ENCODE data around the gene EYS.
"Not testable (repeated sequence)": the region's sequence is repeated elsewhere in the genome, so short reads cannot be mapped to it uniquely, and the experiment has no call there.

Gene EYS

DNA sequence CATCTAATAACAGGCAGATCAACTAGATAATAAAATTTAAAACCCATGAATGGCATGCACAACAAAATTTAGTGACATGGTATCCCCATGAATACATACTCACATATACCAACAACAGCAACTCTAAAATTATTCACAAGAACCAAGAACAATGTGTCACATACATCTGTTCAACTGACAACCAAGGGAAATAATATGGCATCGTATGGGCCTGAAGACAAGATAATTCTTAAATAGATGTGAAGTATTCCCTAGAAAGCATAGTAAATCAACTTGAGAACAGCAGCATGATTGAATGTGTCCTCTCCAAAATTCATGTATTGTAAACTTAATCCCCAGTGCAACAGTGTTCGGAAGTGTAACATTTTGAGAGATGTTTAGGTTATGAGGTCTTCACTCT is 635.5 kb downstream of the EYS start:
- DNase-seq, result no peak

DNA sequence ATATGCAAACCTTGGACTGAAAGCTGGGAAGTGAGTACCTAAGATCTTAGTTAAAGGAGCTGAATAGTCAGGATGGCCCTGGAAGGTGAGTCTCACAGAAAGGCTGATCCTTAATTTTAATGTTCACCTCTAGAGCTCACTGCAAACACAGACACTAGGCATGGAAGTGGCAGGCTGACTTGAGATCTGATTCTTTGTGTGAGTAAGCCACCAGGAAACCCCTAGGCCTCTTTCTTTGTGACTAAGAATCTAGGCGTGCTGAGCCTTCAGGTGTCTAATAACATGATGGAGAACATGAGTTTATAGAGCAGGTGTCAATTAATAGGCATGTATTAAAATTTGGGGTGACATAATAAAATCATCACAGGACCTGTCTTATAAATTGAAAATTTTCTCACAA is 642.2 kb downstream of the EYS start:
- peak in 1 of 2 experiments; percentile 18 for DNase-seq

DNA sequence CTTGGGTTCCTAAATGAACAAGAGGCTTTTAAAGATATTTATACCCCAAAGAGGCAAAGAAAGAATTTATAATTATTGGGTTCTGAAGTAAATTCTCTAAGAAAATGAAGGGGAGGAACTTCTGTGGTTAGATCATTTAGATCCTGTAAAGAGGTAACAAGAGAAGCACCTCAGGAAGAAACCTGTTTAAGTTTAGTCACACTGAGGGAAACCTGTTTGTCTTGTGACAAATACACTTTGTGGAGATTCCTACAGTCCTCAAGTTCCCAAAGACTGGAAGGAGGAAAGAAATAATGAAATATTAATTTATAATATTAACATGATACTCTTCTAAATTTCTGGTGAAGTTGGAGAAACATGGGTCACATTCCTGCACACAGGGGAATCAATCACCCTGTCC is 647.5 kb downstream of the EYS start:
- DNase-seq, result no peak

DNA sequence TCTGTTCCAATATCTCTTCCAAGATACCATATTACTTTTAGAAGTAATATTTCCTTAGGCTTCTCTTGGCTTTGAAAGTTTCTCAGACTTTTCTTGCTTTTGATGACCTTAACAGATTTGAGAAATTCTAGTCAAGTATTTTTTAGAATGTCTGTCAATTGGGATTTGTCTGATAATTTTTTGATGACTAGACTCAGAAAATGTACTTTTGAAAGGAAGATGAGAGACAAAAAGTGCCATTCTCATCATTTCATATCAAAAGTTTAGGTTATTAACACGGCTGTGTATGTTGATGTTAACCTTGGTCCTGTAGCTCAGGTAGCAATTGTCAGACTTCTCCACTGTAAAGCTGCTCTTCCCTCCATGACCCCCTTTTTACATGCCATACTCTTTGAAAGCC is 651.5 kb downstream of the EYS start:
- DNase-seq, result no peak

DNA sequence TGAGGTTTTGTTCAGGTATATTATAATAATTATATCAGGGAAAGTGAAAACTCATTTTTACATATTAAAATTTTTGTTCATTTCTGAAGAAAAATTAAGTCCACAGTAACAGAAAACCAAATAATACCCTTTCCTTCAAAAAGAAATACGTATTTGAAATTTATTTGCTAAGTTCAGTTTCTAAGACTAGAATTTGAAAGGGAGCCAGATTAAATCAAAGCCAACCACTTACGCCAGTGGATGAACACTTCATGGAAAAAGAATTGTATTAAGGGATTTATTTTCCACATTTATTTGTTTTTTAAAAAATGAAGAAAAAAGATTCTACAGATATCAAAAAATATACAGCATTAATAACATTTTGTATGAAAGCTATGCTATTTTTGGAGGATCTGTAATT is 654.4 kb downstream of the EYS start:
- no peak for DNase-seq

DNA sequence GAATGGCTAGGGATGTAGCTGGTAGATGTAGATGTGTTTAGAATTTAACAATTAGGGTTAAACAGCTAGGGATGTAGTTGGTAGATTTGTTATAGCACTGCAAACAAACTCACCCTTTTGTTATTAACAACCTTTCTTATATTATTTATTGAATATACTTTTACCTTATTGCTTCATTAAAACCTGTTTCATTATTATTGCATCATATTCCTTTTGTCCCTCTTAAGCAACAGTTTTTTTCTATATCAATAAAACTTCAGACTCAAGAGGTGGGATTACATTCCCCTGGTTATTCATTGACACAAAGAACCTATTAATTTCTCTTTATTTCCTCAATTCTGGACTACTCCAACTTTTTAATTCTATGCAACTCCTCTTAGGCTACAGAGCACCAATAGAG is 661.2 kb downstream of the EYS start:
- DNase-seq, result no peak

DNA sequence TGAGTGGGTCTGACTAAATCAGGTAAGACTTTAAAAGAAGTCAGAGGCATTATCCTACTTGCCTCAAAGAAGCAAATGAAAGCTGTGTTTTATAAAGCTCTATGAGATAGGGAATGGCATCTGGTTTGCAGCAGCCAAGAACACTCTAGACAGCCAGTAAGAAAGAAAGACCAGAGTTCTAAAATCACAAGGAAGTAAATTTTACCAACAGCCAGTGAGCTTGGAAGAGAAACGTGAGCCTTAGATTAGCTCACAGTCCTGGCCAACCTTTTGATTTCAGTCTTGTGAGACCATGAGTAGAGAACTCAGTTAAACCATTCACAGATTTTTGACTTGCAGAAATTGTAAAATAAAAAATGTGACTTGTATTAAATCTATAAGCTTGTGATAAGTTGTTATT is 693.0 kb downstream of the EYS start:
- DNase-seq, result no peak

DNA sequence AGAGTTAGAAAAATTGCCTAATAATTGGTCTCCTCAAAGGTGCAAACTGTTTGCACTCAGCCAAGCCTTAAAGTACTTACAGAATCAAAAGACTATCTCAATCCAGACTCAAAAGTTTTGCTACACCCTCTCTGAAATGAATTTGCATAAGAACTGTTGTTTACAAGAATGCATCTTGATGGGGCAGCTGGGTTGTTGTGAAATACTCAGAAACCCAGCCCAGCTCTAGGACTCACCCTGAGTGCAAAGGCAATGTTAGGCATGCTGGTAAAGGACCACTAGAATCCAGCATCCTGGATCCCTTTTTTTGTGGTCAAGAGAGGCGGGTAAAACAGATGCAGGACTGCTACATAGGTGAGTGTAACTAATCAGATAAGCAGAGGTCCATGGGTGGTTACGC is 700.2 kb downstream of the EYS start:
- DNase-seq, result no peak

DNA sequence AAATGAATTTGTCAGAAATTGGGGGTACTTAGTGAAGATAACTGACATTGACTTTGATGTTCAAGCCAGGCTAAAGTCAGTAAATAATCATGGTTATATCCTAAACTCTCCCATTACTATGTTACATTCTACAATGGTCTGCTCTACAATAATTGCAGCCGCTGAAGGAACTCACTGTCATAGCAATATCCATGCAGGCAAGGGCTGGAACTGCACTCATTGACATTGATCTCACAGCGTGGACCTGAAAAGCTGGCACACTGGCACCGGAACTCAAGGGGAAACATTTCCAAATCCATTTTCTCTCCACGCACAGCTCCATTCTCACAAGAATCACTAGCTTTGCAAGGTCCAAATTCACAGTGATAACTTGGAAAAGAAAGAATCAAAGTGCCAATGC is 702.7 kb downstream of the EYS start:
- no peak for DNase-seq

DNA sequence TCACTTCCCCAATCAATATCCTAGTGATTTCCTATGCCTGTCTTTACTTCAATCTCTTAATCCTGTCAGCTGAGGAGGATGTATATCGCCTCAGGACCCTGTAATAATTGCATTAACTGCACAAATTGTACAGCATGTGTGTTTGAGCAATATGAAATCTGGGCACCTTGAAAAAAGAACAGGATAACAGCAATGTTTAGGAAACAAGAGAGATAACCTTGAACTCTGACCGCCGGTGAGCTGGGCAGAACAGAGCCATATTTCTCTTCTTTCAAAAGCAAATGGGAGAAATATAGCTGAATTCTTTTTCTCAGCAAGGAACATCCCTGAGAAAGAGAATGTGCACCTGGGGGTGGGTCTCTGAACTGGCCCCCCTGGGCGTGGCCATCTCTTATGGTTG is 704.1 kb downstream of the EYS start:
- not testable (repeated sequence) for DNase-seq

DNA sequence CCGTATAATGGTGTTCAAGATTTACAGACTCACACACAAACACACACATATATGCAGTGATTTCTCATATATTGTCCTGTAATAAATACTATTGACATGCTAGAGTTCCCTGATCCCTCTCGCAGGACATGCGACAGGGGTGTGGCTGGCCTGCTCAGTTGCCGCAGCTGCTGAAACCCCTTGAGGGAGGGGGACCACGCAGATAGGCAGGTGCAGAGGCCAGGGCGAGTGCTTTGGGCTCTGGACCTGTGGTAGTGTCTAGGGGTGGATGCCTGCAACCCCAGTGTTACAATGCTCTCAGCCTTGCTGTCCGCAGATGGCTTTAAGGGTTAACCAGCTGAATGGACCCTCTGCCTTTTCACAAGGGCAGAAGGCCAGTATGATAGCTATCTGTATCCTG is 706.2 kb downstream of the EYS start:
- DNase-seq, result no peak

DNA sequence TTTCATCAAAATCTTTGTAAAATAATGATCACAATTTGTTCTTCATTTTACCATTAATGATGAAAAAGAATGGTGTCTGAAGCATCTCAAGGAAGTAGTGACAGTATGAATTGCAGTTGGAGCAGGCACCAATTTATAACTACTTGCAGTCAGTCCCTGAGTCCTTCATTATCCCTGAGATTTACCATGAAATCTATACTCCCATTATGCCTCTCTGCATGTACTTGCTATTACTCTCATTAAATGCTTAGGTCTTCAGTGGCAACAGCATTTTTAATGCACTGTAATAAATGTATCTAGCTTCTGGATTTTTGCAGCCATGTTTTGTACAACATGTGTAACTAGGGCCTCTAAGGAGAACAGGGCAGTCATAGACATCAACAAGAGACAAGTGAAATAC is 708.8 kb downstream of the EYS start:
- peak in 1 of 2 experiments; percentile 49 for DNase-seq

DNA sequence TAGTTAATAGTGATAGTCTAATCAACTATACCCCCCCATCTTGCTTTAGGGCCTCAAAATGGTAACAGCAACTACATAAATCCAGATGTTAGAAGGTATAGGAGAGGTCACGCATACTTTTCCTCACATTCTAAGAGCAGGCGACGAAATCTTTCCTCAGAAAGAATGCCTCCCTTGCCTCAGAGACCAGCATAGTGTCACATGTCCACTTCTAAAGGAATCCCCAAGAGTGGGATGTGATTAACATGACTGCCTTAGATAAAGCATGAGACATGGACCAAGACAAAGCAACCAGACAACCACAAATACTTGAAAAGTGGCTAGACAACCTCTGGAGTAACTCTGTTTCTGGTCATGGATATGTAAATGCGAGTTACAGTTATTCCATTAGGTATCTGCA is 710.7 kb downstream of the EYS start:
- DNase-seq, result no peak

DNA sequence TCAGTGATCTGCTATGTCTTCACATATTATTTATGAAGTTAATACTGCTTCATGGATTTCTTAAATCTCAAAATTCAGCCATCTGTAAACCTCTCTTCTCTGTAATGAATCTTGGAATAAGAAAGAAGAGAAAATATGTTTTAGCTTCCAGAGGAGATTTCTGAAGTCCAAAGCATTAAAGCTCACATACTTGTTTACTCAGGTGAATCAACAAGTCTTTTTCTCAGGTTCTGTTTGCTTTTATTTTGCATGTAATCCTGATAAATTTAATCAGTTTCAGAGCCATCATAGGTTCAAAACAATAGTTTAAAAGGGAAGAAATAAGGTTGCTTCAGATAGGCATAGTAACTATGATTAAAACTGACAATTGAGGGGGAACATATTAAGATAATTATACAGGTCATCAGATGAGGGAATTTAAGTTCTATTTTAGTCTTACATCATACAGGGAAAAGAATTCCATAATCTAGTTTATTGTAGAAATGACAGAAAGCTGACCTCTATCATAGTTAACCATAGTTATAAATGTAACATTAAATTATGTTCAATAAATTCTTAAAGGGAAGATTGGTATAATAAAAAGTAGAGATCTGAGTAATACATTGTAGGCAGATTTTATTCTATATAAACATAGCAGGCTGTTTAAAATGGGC is 716.2 kb downstream of the EYS start:
- DNase-seq, result peak in 1 of 2 experiments; percentile 20

DNA sequence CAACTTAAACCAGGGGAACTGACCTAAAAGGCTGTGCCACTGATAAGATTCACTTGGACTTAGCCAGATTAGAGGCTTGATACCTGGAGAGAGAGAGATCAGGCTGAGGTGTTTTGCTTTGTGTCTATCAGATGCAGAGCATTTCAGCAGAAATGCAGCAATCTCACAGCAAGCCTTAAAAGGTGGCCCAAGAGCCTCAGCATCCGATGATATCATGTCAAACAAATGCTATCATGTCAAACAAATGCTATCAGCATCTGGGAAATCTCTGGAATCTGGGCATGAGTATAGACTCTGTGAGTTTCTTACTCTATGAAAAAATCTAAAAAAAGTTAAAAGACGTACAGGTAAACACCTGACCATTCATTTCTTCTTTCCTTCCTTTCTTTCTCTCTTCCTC is 718.9 kb downstream of the EYS start:
- no peak for DNase-seq

DNA sequence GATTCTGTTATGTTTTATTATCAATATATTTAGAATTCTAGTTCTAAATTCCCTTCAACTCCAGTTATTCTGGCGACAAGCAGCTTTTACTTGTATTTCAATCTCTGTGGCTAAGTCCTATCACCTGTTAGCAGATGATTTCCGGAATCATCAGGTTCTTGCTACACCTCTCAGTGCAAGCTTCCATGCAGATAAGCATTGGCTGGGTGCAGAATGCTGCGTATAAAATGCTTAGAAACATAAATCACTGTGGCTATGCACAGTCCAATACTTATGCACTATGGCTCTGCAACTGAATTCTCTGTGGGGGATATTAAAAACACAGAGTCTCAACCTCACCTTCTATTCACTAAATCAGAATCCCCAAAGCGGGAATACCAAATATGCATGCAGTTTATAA is 720.0 kb downstream of the EYS start:
- no peak for DNase-seq

DNA sequence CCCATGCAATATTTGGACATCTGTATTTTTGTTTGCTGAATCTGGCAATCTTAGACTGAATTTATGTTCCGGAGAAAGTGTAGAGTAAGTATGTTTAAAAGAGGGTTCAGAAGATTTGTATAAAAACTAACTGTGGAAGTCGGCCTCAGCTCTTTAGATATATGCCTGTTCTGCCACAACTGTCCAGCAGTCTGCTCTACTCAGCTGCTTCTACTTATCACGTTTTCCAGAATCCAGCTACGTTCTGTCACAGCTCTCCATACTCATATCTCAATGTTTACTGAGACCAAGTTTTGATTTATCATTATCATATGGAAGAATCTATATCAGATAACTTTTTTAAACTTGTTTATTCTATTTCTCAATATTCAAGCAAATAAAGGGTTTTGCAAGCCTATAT is 721.3 kb downstream of the EYS start:
- DNase-seq, result peak in 1 of 2 experiments; percentile 22

DNA sequence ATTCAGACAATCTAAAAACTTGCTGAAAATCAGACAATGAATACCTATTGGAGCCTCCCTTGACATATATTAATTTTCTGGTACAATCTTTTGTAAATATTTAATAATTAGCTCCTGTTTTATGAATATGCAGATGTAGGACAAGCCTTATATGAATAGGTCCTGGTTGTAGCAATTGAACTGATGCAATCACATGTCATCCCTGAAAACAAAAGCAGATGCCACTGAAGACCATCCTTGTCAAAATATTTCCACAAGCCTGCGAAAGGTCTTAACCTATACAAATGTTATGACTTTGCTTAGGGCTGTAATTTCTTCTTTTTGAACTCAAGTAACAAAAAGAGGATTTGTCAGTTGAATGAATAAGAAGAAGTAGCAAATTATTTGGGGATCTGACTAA is 722.1 kb downstream of the EYS start:
- DNase-seq, result no peak

DNA sequence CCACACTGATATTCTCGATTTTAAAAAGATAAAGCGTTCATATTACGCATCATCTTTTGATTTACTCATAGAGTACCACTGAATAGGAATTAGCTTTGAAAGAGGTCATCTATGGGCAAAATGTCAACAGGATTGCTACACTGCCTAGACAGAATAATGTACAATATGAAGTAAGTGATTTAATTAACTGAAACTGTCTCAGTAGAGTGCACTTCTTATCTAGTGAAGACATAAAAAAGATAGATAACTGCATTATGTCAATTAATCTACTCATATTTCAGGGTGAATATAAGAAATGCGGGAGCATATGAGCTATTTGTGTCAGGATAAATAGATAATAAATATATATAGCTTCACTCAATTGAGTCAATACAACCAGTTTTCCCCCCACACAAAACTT is 723.9 kb downstream of the EYS start:
- DNase-seq, result no peak

DNA sequence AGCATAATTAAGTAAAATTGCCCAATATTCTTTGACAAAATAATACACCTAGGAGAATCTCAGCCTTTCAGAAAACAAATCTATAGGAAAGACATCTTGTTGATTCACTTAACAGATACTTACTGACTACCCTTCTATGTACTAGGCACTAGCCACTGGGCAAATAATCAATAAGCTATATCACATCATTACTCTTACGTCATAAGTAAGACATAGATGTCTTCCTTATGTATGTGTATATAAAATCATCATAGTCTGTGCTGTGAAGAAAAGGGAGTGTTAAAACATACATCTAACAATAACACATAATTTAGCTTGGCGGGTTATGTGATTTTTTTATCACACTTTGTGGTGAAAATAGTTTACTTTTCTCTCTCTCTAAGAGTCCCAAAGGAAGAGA is 733.9 kb downstream of the EYS start:
- DNase-seq, result no peak

DNA sequence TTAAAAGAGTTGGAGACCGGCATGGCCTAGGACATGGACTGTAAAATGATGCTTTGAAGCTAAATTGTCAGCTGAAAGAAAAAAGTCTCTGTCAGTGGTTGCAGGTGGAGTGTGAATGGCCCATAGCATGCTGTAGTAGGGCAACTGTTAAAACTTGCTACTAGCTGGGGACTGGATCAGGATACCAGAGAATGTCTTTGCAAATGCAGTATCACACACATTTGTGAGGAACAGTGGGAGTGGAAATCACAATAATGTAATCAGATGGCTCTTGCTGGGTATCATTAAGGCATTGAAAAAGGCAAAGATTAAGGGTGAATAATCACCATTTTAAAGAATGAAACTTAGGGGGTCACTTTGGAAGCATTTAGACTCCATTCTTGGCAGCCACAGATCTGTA is 737.9 kb downstream of the EYS start:
- no peak for DNase-seq

DNA sequence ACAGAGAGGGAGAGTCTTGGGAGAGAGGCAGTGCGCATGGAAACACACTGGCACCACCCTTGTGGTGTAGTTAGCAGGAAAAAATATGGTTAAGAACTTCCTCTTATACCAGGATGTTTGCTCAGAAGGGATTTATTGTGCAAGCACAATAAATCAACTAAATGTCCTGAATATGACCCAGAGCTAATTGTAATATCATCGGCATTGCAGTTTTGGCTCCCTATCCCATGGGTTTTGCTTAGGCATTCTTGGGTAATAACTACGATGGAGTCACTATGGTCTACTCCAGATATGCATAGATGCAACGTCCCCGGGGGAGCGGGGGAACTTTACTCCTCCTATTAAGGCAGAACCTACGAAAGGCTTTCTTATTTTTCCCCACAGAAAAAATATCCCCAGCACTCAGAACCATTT is 751.6 kb downstream of the EYS start:
- DNase-seq, result no peak

DNA sequence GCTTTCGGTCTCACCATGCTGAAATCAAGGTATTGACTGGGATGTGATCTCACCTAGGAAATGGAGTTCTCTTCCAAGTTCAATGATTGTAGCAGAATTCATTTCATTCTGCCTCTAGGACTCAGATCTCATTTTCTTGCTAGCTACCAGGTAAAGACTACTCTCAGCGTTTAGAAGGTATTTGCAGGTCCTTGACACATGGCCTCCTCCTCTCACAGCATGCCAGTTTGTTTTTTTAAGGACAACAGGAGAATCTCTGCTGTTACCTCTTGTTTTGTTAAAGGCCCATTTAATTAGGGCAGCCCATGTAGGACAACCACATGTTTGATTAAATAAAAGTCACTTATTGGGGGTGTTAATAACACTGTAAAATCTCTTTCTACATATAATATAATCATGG is 757.8 kb downstream of the EYS start:
- no peak for DNase-seq

DNA sequence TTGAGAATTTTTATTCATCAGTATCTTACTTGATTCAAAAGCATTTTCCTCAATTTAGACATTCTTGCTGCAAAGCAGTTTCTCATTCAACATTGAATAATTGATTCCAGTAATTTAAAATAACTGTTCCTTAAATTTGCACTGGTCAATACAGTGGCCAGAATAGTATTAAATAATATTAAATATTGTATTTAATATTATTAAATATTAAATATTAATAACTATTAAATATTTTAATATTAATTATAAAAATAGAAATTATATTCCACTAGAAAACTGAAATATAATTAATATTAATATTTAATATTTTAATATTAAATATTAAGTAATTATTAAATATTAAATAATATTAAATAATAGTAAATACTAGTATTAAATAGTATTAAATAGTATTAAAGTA is 758.8 kb downstream of the EYS start:
- DNase-seq, result no peak

DNA sequence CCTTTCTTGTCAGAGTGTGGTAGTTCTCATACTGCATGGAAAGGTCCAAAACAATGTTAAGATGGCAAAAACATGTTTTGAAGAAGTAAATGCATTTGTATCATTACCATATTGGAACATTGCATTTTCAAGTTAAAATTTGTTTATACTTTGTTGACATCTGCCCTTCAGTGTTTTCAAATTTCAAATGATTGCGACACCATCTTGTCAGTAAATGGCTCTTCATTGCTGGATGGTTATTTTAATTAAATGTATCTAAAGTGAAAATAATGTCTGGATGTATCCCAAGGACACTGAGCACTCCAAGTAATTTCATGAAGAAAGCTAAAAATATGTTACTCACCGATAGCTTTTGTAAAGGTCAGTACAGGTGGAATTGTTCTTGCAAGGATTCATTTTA is 761.6 kb downstream of the EYS start:
- no peak for DNase-seq

DNA sequence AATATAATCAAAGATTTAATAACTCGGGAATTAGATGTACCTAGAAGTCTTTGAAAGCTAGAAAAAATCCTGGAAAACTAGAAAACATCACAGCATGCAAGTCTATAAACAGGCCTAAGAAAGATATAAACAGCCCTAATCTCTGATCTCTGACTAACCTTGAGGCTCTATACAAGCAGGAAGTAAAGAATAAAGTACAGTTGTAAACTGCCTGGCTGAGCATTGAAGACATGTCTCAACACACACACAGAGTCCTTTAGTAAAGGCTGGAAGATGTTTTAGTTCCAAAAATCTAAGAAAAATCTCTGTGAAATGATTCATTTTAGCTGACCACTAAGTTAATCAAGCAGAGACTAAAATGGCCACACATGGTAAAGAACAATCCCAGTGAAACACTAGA is 774.5 kb downstream of the EYS start:
- no peak for DNase-seq

Measured in NCI-H2081 (cell line).